Stomach (tissue), 19 donors: Measurements from ENCODE around the gene HCFC1R1. TPM values are rescaled to one million over a fixed set of nuclear protein-coding genes. Genes with fewer than 3 reads are reported as not detected.
"Not testable (repeated sequence)": the region's sequence is repeated elsewhere in the genome, so short reads cannot be mapped to it uniquely, and the experiment has no call there.

Experiments used
- DNase-seq, 2 donors: peaks; one replicate each; pipeline versions ENCODE4 v3.0.0 to v3.0.0-alpha.2; 2013 to 2019
- H3K27ac ChIP-seq, 5 donors: fragments of 200-600 bp in 4 of 5; sonication (generic) in 4 of 5; one replicate each; pipeline ENCODE4 v1.5.1; 2013 to 2019; ENCODE audit warnings: mild to moderate bottlenecking in 1 of 5, moderate library complexity in 1 of 5
- H3K27me3 ChIP-seq, 3 donors: fragments of 200-600 bp; sonication (generic); one replicate each; pipeline ENCODE4 v1.5.1; 2017 to 2019; ENCODE audit warnings: mixed run types in 1 of 3
- H3K36me3 ChIP-seq, 4 donors: fragments of 200-600 bp; sonication (generic); 1 replicate in 3 of 4; 2 replicates in 1 of 4; pipeline ENCODE4 v1.5.1; 2016 to 2019
- H3K4me1 ChIP-seq, 4 donors: fragments of 200-600 bp; sonication (generic); one replicate each; pipeline ENCODE4 v1.5.1; 2016 to 2019
- H3K4me3 ChIP-seq, 4 donors: fragments of 200-600 bp; sonication (generic) in 3 of 4; one replicate each; pipeline ENCODE4 v1.5.1; 2016 to 2019; ENCODE audit warnings: mild to moderate bottlenecking in 1 of 4
- H3K9me3 ChIP-seq, 4 donors: fragments of 200-600 bp; sonication (generic); one replicate each; pipeline ENCODE4 v1.5.1; 2016 to 2019
- EP300 ChIP-seq: sonication (generic); formaldehyde crosslinking; IDR thresholded peaks from one replicate; pipeline ENCODE4 v1.6.1; 2017; ENCODE audit warnings: antibody characterized with exemption
- POLR2A ChIP-seq, 4 donors: fragments of 450-650 bp; IDR thresholded peaks; one replicate each; pipeline ENCODE4 v1.6.1; 2016; ENCODE audit warnings: antibody characterized with exemption in 4 of 4, control low read depth in 2 of 4, mild to moderate bottlenecking in 1 of 4, moderate library complexity in 1 of 4
- POLR2AphosphoS5 ChIP-seq, 3 donors: sonication (generic); formaldehyde crosslinking; IDR thresholded peaks; one replicate each; pipeline ENCODE4 v1.6.1; 2016; ENCODE audit warnings: antibody characterized with exemption in 3 of 3
- WGBS, 5 donors: extraction: QIAGEN DNeasy Blood & Tissue Kit in 3 of 5; methylation state at CpG; one replicate each; pipeline versions ENCODE4 v1.1.5 to v1.1.7; 2013 to 2018; 5-methylcytosine and 5-hydroxymethylcytosine counted together
- intact Hi-C: fragments of 100-400 bp; cut with DNase I; formaldehyde crosslinking; loops from one replicate; pipeline ENCODE4 v1.15.1; 2023; ENCODE audit warnings: low total_unique reads
- long read RNA-seq, 10 donors: transcript quantifications; one replicate each; lab custom pipeline, GENCODE V29; 2026
- polyA plus RNA-seq, 3 donors: library from polyadenylated mRNA; stranded (reverse); fragments of 200-250 nt; gene quantifications; one replicate each; pipeline ENCODE4 v1.2.3, GENCODE V29; 2013
- total RNA-seq, 5 donors: library from RNA; depleted of rRNA; stranded (reverse); fragments of >200 nt; gene quantifications; one replicate each; pipeline versions ENCODE4 v1.1.0 to v1.2.3, GENCODE V29; 2014 to 2016
- TF ChIP-seq, protein P1 (sequence below), 7 experiments: fragments of 450-650 bp in 4 of 7; fragments of 200-600 bp in 3 of 7; sonication (generic) in 3 of 7; IDR thresholded peaks; one replicate each; pipeline ENCODE4 v1.5.1; 2016 to 2019; ENCODE audit warnings: antibody characterized with exemption in 7 of 7, control low read depth in 2 of 7, mild to moderate bottlenecking in 1 of 7
- donor health status: healthy with polysubstance abuse.
- donor health status: Bipolar disorder and iron deficiency.
- donor health status: healthy.

Gene HCFC1R1, protein sequence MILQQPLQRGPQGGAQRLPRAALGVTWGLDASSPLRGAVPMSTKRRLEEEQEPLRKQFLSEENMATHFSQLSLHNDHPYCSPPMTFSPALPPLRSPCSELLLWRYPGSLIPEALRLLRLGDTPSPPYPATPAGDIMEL
- 10 to 100 TPM; 11.0 to 94.7 (median 21.7) TPM for total RNA-seq
- polyA plus RNA-seq = 100 to 1,000 TPM in 2 of 3 donors, 10 to 100 TPM in 1; 71.7 to 128 (median 102) TPM
- long read RNA-seq, donor 1, transcript HCFC1R1-201 (4 exons, 965 nt) = major isoform, 14 of 29 reads
- long read RNA-seq, donor 1, transcript HCFC1R1-206 (3 exons, 618 nt) = minor isoform, 5 of 29 reads
- long read RNA-seq, donor 1, partial matches to known transcripts = 7 of 29 reads
- long read RNA-seq, donor 1, other reads (novel, unspliced or antisense) = 0 of 29 reads
- long read RNA-seq, donor 2, transcript HCFC1R1-201 (4 exons, 965 nt) = major isoform, 20 of 32 reads
- long read RNA-seq, donor 2, transcript HCFC1R1-206 (3 exons, 618 nt) = minor isoform, 6 of 32 reads
- long read RNA-seq, donor 2, partial matches to known transcripts = 0 of 32 reads
- long read RNA-seq, donor 2, other reads (novel, unspliced or antisense) = 0 of 32 reads
- long read RNA-seq, donor 3, transcript HCFC1R1-201 (4 exons, 965 nt) = major isoform, 11 of 15 reads
- long read RNA-seq, donor 3, partial matches to known transcripts = 0 of 15 reads
- long read RNA-seq, donor 3, other reads (novel, unspliced or antisense) = 0 of 15 reads
- long read RNA-seq, donor 4, partial matches to known transcripts = 0 of 5 reads
- long read RNA-seq, donor 4, other reads (novel, unspliced or antisense) = 0 of 5 reads
- long read RNA-seq, donor 5, transcript HCFC1R1-206 (3 exons, 618 nt) = minor isoform, 10 of 34 reads
- long read RNA-seq, donor 5, transcript HCFC1R1-201 (4 exons, 965 nt) = major isoform, 17 of 34 reads
- long read RNA-seq, donor 5, partial matches to known transcripts = 0 of 34 reads
- long read RNA-seq, donor 5, other reads (novel, unspliced or antisense) = 0 of 34 reads
- long read RNA-seq, donor 6, transcript HCFC1R1-201 (4 exons, 965 nt) = major isoform, 28 of 53 reads
- long read RNA-seq, donor 6, transcript HCFC1R1-208 (2 exons, 1,365 nt) = minor isoform, 8 of 53 reads
- long read RNA-seq, donor 6, transcript HCFC1R1-206 (3 exons, 618 nt) = minor isoform, 13 of 53 reads
- long read RNA-seq, donor 6, partial matches to known transcripts = 0 of 53 reads
- long read RNA-seq, donor 6, other reads (novel, unspliced or antisense) = 0 of 53 reads
- long read RNA-seq, donor 7, transcript HCFC1R1-206 (3 exons, 618 nt) = minor isoform, 5 of 42 reads
- long read RNA-seq, donor 7, transcript HCFC1R1-208 (2 exons, 1,365 nt) = minor isoform, 8 of 42 reads
- long read RNA-seq, donor 7, transcript HCFC1R1-201 (4 exons, 965 nt) = major isoform, 21 of 42 reads
- long read RNA-seq, donor 7, partial matches to known transcripts = 0 of 42 reads
- long read RNA-seq, donor 7, other reads (novel, unspliced or antisense) = 0 of 42 reads
- long read RNA-seq, donor 8, transcript HCFC1R1-201 (4 exons, 965 nt) = major isoform, 11 of 35 reads
- long read RNA-seq, donor 8, partial matches to known transcripts = 10 of 35 reads
- long read RNA-seq, donor 8, other reads (novel, unspliced or antisense) = 7 of 35 reads
- long read RNA-seq, donor 9, transcript HCFC1R1-201 (4 exons, 965 nt) = major isoform, 12 of 18 reads
- long read RNA-seq, donor 9, partial matches to known transcripts = 0 of 18 reads
- long read RNA-seq, donor 9, other reads (novel, unspliced or antisense) = 0 of 18 reads
- long read RNA-seq, donor 10, transcript HCFC1R1-201 (4 exons, 965 nt) = major isoform, 5 of 12 reads
- long read RNA-seq, donor 10, partial matches to known transcripts = 0 of 12 reads
- long read RNA-seq, donor 10, other reads (novel, unspliced or antisense) = 0 of 12 reads

DNA sequence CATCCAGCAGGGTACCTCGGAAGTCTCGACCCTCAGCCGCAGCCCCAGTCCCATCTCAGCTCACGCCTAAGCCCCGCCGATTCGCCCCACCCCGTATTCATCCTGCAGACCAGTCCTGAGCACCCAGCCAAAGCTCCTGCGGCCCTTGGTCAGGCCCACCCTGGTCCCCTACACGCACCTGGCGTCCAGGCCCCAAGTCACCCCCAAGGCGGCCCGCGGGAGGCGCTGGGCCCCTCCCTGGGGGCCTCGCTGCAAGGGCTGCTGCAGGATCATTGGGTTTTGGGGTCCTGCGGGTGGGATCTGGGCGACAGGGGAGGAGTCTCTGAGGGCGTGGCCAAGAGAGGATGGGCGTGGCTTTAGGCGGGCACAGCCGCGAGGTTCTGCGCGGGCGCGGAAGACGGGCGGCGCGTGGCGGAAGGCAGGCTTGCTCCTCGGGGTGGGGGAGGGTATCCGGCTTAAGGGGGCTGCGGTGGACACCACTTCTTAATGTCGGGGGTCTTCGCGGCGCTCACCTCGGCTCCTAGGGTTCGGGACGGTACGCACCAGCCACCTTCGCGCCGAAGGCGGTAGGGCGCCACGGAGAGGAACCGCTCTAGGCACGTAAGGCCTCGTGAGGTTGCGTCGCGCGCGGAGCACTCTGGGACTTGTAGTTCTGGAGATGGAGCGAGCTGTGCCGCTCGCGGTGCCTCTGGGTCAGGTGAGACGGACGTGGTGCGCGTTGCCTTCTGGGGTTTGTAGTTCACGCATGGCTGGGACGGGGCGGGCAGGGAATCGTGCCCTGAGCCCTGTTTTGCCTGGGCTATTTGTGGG, at the start of gene HCFC1R1, which contains the start of gene THOC6:
Gene HCFC1R1, minus strand, starts transcription at position 274 of the 810 bp plus-strand sequence. Its CDS starts 1 bp downstream, at position 273.
Gene THOC6, plus strand, starts transcription at position 367 of the 810 bp plus-strand sequence. Its CDS starts 292 bp downstream, at position 659.
- intact Hi-C loops = no loop called here
- peak; percentile 98 to 99 for DNase-seq
- Histone ChIP-seq H3K9me3 (no peaks in the 10 kb centered on the region), H3K27ac (peak within 1 kb of the TSS; percentile 89 to 99 (median 98)), H3K4me3 (peak within 1 kb of the TSS; percentile 54 to 85 (median 72)), H3K36me3 (peaks cover 14 to 24% (median 20%) of the 10 kb centered on the region in 4 donors), H3K27me3 (peaks cover 0 to 13% (median 2%) of the 10 kb centered on the region in 3 donors), H3K4me1 (peaks cover 48 to 79% (median 76%) of the 10 kb centered on the region in 4 donors)
- TF ChIP-seq POLR2AphosphoS5 (IDR thresholded peaks at IDR 0.05) = peak; percentile 80 to 98 (median 87)
- TF ChIP-seq POLR2A (IDR thresholded peaks at IDR 0.05) = peak in 1 of 4 donors; percentile 53
- no peak for TF ChIP-seq EP300
- TF ChIP-seq, protein P1, sequence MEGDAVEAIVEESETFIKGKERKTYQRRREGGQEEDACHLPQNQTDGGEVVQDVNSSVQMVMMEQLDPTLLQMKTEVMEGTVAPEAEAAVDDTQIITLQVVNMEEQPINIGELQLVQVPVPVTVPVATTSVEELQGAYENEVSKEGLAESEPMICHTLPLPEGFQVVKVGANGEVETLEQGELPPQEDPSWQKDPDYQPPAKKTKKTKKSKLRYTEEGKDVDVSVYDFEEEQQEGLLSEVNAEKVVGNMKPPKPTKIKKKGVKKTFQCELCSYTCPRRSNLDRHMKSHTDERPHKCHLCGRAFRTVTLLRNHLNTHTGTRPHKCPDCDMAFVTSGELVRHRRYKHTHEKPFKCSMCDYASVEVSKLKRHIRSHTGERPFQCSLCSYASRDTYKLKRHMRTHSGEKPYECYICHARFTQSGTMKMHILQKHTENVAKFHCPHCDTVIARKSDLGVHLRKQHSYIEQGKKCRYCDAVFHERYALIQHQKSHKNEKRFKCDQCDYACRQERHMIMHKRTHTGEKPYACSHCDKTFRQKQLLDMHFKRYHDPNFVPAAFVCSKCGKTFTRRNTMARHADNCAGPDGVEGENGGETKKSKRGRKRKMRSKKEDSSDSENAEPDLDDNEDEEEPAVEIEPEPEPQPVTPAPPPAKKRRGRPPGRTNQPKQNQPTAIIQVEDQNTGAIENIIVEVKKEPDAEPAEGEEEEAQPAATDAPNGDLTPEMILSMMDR (IDR thresholded peaks at IDR 0.05) = no peak
- 0 to 2% (median 0%) methylated on average over 33 to 69 of the region's 69 CpGs for WGBS, 5 donors

DNA sequence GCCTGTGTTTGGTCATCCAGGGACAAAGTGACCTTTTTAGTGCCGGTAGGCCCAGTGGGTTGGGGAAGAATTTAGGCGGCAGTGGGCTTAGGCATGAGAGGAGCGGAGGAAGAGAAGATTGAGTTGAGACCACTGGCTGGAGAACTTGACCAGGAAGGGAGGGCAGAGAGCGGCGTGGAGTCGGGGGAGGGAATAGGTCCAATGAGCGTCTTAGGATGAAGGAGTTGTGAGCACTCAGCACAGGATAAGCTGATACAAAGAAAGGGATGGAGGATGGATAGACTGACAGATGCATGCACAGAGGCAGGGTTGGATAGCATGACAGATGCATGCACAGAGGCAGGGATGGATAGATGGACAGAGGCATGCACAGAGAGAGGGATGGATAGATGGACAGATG, 49.7 kb upstream of the HCFC1R1 start:
- Histone ChIP-seq H3K36me3 (peaks cover 0 to 8% (median 2%) of the 10 kb centered on the region in 4 donors), H3K4me1 (peaks cover 0 to 20% (median 8%) of the 10 kb centered on the region in 4 donors), H3K27me3 (peaks cover 0 to 12% (median 0%) of the 10 kb centered on the region in 3 donors), H3K27ac (peak overlapping the region in 2 of 5 donors; percentile 8 to 31), H3K9me3 (no peaks in the 10 kb centered on the region), H3K4me3 (no peak overlapping the region)
- TF ChIP-seq POLR2AphosphoS5 (IDR thresholded peaks at IDR 0.05) (no peak), POLR2A (IDR thresholded peaks at IDR 0.05) (no peak), EP300 (no peak)
- TF ChIP-seq, protein P1 (IDR thresholded peaks at IDR 0.05) = no peak
- DNase-seq = no peak
- intact Hi-C loops = no loop called here
- 84 to 88% (median 85%) methylated on average over 7 of the region's 7 CpGs for WGBS, 5 donors

DNA sequence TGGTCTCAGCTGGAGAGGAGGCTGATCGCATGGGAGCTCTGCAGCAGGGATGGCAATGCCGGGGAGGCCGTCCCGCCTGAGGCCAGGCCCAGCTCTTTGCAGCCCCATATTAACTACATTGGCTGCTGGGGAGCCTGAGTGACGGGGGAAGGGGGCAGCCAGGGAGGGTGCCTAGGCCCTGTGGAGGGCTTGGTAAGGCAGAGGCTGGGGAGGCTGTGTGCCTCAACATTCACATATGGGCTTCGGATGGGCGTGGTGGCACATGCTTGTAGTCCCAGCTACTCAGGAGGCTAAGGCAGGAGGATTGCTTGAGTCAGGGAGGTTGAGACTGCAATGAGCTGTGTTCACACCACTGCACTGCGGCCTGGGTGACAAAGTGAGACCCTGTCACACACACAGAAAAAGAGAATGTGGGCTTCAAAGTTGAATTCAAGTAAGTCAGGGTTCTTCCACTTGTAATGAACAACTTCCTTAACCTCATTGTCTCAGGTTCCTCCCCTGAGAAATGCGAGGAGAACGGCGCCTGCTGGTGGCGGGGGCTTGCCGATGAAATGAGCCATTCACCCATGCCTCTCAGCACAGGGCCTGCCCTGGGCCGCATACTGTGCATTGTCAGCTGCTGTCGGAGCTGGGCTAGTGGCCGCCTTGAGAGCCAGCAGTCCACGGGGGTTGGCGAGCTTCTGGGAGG, 49.0 kb upstream of the HCFC1R1 start:
- H3K4me3 ChIP-seq, intact Hi-C loops: not testable (repeated sequence)
- peak overlapping the region in 2 of 5 donors; percentile 8 to 31 for H3K27ac ChIP-seq

DNA sequence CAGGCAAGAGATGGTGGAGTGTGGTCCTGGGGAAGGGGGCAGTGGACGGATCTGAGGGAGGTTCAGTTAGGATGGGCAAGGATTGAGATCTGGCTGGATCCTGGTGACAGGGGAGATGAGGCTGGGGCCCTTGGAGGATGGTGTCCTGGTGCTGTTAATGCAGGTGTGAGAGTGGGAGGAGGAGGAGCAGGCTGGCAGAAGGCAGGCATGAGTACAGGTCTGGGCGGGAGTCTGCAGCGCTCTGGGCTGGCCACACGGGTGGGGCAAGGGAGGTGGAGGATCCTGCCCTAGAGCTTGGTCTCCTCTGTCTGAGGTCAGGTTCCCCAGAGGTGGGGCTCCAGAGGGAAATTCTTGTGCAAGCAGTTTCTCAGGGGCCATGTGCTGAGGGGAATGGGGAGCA, 48.4 kb upstream of the HCFC1R1 start:
- Histone ChIP-seq H3K27me3 (peaks cover 0 to 12% (median 0%) of the 10 kb centered on the region in 3 donors), H3K36me3 (peaks cover 0 to 10% (median 2%) of the 10 kb centered on the region in 4 donors), H3K4me1 (peaks cover 0 to 29% (median 11%) of the 10 kb centered on the region in 4 donors)
- H3K27ac ChIP-seq, DNase-seq, H3K9me3 ChIP-seq, intact Hi-C loops, H3K4me3 ChIP-seq: not testable (repeated sequence)
- WGBS, 5 donors = 26 to 57% (median 42%) methylated on average over 3 to 4 of the region's 4 CpGs; no CpG with 5 or more reads in 1 of the 5 donors

More for the DNA sequence above, 49.0 kb upstream of the HCFC1R1 start:
- 48 to 73% (median 64%) methylated on average over 5 to 14 of the region's 18 CpGs for WGBS, 5 donors
- not testable (repeated sequence) for H3K9me3 ChIP-seq, DNase-seq
- Histone ChIP-seq H3K36me3 (peaks cover 0 to 10% (median 2%) of the 10 kb centered on the region in 4 donors), H3K4me1 (peaks cover 0 to 27% (median 10%) of the 10 kb centered on the region in 4 donors), H3K27me3 (peaks cover 0 to 12% (median 0%) of the 10 kb centered on the region in 3 donors)
